ENCODE results near the gene NPM1.
A peak's percentile ranks its signal among the peaks of the same experiment; 100 is the strongest.
"Not testable (repeated sequence)": the region's sequence is repeated elsewhere in the genome, so short reads cannot be mapped to it uniquely, and the experiment has no call there.

DNA sequence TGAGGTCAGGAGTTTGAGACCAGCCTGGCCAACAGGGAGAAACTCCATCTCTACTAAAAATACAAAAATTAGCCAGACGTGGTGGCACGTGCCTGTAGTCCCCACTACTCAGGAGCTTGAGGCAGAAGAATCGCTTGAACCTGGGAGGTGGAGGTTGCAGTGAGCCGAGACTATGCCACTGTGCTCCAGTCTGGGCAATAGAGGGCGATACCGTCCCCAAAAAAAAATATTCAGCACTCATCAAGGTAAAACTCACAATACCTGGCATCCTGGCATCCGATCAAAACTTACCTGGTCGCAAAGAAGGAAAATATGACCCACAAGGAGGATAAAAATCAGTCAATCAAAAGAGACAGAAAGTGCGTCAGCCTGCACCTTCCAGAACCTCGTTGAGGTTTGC, 16.8 kb upstream of the NPM1 start:
- TF ChIP-seq, protein P1, sequence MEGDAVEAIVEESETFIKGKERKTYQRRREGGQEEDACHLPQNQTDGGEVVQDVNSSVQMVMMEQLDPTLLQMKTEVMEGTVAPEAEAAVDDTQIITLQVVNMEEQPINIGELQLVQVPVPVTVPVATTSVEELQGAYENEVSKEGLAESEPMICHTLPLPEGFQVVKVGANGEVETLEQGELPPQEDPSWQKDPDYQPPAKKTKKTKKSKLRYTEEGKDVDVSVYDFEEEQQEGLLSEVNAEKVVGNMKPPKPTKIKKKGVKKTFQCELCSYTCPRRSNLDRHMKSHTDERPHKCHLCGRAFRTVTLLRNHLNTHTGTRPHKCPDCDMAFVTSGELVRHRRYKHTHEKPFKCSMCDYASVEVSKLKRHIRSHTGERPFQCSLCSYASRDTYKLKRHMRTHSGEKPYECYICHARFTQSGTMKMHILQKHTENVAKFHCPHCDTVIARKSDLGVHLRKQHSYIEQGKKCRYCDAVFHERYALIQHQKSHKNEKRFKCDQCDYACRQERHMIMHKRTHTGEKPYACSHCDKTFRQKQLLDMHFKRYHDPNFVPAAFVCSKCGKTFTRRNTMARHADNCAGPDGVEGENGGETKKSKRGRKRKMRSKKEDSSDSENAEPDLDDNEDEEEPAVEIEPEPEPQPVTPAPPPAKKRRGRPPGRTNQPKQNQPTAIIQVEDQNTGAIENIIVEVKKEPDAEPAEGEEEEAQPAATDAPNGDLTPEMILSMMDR (IDR thresholded peaks at IDR 0.05): peak; percentile 17; the same call in 1 of the 2 replicates
- TF ChIP-seq ZFX (IDR thresholded peaks at IDR 0.05; ENCODE audit: borderline replicate concordance): not testable (repeated sequence)
